Measurements from ENCODE around the gene NEK10.

DNA sequence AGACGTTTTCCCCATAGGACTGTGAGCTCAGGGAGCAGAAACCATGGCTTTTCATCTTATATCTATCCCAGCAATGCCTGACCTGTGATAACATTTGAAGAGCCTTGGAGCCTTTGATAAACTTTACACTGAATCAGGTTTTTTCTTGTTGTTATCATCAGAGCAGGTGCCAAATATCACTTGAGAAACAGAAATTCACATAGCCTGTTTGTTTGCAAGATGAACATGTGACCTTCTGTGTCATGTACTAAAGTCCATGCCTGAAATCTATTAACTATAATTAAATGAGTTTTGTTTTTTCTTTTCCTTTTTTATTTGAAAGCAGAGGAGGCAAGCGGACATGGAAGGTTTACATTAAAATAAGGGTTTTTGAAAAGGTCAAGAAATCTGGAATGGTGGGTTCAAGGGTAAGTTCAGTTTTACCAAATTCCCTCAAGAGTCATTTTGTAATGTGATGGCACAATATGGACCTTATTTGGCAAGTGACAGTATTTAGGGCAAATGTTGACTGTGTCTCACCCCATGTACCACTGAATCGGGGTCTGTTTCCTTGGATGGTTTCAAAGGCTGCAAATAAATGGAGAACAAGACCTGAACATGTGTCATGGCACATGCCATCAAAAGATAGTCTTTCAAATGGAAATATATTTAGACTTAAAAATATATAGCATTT is 90.7 kb downstream of the NEK10 start:
- TF ChIP-seq POLR2A (IDR thresholded peaks at IDR 0.05), result no peak
- TF ChIP-seq, protein P1, sequence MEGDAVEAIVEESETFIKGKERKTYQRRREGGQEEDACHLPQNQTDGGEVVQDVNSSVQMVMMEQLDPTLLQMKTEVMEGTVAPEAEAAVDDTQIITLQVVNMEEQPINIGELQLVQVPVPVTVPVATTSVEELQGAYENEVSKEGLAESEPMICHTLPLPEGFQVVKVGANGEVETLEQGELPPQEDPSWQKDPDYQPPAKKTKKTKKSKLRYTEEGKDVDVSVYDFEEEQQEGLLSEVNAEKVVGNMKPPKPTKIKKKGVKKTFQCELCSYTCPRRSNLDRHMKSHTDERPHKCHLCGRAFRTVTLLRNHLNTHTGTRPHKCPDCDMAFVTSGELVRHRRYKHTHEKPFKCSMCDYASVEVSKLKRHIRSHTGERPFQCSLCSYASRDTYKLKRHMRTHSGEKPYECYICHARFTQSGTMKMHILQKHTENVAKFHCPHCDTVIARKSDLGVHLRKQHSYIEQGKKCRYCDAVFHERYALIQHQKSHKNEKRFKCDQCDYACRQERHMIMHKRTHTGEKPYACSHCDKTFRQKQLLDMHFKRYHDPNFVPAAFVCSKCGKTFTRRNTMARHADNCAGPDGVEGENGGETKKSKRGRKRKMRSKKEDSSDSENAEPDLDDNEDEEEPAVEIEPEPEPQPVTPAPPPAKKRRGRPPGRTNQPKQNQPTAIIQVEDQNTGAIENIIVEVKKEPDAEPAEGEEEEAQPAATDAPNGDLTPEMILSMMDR (IDR thresholded peaks at IDR 0.05), result no peak
